ENCODE results near the gene CIB2.

The CIB2 gene

DNA sequence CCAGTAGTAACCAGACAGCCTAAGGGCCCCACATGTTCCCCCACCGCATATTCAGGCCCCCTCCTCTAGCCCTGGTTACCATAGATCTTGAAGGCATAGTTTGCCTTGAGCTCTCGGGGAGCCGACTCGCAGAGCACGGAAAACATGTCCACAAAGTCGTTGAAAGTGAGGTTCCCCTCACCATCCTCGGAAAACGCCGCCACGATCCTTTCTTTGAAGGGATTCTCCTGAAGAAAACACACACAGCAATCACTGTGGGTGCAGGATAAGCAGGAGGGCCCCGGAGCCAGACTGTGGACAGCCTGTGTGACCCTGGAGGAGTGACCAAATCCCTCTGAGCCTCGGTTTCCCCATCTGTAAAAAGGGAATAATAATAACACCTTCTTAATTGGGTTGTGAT, 22.1 kb downstream of the CIB2 start:
- no peak for DNase-seq

DNA sequence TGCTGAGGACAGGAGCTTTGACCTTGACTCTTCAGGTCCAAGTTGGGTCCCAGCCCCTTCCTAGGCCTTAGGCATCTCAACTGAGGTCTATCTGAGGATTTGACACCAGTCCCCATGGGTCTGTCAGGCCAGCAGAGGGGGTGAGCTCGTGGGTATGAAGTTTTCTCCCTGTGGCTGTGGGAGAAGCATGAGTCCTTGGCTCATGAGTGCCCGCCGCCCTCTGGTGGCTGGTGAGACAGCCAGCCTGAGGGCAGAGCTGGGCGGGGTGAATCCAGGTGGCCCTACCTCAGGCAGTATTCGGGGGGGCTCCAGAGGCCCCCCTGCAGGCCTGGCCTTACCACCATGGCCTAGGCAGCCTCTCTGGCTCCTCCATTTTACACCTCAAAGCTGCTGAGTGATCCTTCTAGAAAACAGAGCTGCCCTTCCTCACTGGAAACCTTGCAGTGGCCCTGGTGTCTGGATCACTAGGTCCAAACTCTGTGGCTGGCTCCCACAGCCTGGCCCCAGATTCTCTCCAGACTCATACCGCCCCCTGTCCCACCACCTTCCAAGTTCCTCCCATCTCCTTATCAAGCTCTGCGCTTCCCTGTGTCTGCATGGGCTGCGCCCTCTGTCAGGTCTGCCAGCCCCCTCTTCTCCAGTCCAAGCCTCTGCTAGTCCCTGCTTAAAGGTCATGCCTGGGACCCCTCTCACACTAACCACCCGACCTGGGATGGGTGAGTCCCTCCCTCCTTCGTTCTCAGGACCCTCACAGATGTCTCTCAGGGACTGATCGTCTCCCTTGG, 22.8 kb downstream of the CIB2 start:
- DNase-seq = peak in 55 of 58 donors; percentile 9 to 81 (median 54)

DNA sequence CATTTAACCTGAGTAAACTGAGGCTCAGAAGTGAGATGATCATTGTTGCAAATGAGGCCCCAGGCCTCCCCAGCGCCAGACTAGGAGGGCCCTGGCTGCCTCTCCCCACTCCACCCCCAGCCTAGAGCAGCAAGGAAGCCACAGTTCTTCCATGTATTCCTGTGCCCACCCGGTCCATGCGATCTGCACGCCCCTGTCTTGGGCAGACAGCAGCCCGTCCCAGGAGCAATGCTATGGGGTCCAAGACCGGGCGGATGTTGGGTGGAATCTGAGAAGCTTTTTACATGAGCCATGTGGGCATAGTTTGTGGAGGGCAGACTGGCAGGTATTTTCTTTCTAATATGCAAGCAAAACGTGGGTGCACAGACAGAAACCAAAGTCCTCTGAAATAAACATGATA, 23.8 kb downstream of the CIB2 start:
- DNase-seq = no peak

DNA sequence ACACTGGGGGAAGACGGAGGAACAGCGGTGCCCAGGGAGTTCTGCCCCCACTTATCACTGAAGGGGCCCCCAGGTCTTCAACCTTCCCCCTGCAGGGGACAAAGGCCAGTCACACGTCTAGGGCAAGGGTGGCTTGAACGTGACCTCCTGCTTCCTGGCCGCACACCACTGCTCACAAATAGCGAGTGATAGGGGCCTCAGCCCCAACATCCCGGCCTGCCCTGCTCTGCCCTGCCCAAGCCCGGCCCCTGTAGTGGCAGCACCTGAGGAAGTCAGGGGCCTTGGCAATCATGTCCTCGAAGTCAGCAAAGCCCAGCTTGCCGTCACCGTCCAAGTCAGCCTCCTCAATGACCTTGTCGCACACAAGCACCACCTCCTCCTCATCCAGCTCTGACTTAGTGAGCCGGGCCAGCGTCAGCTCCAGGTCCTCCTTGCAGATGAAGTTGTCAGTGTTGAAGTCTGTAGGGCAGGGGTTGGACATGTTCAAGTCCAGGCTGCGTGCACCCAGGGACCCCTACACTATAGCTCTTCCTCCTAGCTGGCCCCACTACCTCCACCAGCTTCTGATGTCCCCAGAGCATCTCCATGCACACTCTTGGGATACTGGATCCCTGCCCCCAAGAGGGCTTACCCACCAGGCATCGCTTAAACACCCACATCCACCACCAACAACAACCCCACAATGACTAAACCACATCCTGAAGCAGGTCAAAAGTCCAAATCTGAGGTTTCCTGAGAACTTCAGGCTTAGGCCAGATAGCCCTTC, 25.6 kb downstream of the CIB2 start:
- no peak for DNase-seq

DNA sequence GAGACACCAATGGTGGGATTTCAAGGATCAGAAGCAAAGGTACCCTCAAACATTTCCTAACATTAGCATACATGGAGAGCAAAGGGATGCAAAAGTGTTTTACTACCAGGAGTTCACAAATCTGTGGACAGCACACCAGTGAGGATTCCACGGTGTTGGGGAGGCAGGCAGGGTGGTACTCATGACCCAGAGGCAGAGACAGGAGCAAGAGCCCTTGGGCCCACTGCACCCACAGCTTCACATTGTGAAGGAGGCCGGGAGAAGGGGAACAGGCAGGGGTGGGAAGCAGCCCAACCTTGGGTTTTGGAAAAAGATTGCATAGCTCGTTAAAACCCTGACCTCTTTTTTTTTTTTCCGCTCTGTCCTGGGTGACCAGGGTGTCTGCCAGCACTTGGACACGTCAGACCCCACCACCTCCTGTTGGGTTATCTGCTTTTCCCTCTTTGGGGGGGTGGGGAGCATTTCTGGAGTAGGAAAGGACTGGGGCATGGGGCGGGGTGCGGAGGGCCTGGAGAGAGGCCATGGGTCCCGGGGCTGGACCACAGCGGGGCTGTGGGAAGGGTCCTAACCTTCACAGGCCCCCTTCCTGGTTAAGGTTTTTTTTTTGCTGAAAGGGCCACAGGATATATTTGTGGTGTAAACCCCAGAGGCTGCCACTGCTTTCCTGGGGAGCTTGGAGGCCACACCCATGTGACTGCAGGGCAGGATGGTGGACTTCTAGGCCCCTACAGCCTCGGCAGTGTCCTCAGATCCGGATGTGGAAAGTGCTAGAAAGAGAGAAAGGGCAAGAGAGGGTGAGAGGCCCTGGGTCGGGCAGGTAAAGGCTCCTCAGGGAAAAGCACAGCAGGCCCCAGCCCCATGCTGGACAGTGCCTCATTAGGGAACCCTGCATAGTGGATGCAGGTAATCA, 26.4 kb downstream of the CIB2 start:
- no peak for DNase-seq

DNA sequence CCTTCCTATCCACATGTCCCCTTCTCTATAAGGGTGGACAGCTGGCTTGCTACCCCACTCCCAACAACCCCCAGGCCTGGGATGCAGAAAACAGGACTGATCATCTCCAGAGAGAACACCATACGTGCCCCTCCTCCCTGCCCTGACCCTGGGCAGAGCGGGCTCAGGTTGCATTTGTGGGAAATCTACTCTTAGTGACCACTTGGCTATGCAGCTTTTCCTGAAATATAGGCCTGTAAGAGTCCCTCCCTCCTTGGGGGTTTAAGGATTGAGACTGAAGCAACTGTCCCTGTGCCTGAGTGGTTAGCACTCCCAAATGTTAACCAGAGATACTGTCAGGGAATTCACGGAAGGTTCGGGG, 27.1 kb downstream of the CIB2 start:
- no peak for DNase-seq

DNA sequence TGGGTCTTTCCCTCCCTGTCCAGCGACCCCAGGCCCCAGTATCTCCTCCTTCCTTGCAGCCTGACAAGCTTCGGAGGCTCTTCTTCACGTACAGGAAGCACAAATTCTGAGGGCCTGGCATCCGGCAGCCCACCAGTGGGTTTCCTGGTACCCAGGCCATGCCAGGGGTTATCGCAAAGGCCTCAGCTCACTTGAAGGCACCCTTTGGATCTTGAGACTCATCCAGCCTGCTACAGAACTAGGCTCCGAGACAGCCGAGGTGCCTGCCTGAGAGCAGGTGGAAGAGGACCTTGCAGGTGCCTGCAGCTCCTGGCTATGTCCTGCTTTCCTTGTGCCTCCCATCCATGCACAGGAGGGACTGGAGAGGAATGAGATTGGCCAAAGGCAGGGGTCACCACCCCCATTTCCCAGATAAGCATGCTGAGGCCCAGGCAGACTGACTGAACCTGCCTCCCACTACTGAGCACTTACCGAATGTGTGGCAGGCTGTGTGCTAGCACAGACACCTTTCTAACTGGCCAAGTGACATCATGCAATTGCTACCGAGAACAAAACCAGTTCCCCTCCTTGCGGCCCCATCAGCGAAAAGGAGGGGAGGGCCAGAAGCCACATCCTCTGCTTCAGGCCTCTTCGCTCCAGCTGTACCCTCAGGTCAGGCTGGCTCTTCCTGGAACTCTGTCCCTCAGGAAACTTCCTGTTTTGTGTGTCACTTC, 27.7 kb downstream of the CIB2 start:
- DNase-seq = peak in 1 of 58 donors; percentile 12

DNA sequence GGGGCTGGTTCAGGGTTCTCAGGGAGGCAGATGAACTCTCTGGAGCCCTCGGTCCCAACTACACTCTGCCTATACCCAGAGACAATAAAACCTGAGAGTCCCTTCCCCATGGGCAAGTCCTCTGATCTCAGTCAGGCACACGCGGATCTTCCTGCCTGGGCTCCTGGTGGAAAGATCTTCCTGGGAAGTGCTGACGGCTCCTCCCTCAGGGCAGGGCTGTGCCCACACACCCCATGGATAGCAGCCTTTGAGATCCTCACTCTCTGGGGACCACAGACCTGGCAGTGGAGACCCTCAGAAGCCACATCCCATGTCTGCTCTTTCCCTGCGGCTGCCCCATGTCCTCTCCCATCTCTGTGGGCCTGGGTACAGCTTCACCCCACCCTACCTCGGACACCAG, 28.5 kb downstream of the CIB2 start:
- no peak for DNase-seq

DNA sequence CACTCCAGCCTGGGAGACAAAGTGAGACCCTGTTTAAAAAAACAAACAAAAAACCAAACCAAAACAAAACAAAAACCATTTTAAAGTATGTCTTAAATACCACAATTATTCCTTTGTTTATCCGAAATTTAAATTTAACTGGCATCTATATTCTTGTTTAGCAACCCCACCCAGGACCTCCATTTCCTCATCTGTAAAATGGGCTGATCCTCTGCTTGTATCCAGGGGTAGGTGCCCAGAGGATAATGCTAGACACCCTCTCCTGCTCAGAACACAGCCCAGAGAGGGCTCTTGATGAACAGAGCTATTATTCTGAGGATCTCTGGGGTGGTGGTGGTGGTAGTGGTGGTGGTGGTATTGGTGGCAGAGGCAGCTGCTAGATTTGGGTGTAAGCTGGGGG, 29.0 kb downstream of the CIB2 start:
- no peak for DNase-seq

DNA sequence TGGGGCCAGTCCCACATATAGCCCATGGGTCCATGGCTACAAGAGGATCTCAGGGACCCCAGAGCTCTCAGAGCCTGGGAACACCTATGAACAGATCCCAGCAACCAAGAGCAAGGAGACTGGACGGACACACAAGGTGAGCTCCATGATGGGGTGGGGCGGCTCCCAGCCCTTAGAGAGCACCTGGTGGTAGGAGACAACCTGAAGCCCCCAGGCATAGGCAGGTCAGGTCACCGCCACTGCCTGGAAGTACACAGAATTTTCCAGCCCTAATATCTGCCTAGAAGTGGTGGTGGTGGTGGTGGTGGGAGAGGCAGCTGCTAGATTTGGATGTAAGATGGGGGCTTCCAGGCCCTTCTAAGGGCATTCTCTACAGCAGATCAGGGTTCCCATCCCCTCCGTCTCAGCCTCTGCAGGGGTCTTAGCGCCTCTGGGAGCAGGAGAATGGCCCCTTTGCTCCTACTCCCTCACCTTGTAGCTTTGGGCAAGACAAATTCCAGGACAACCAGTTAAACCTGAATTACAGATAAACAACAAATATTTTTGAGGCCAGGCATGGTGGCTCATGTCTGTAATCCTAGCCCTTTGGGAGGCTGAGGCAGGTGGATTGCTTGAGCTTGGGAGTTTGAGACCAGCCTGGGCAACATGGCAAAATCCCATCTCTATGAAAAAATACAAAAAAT, 29.7 kb downstream of the CIB2 start:
- no peak for DNase-seq

DNA sequence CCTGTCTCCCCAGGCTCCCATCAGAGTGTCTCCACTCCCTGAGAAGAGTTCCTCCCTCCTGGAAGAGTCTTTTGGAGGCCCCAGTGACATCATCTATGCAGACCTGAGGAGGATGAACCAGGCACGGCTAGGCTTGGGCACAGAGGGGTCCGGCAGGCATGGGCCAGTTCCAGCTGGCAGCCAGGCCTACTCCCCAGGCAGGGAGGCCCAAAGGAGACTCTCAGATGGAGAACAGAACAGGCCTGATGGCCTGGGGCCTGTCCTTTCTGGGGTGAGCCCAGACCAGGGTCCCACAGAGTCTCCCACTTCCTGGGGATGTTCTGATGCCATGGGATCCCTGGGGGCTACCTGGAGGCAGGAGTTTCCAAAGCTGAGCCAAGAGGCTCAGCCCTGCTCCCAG, 30.4 kb downstream of the CIB2 start:
- DNase-seq = no peak

DNA sequence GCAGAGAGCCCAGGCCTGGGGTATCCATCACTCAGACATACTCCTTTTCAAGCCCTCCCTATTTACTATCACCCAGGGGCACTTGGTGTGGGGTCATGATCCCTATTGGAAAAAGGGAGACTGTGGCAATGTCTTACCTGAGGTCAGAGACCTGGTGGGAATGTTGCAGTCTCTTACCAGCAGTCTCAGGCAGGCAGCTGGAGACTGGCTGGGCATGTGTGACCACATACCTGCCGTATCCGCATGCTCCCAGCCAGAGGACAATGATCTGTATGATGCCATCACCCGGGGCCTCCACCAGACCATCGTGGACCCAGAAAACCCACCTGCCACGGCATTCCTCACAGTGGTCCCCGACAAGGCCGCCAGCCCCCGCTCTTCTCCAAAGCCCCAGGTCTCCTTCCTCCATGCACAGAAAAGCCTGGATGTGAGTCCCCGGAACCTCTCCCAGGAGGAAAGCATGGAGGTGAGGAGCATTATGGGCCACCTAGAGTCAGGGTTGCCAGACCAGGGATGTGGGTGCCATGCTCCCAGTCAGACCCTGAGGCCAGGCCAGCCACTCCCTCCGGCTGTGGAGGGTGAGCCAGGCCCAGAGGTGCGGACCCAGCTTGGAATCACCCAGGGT, 33.0 kb downstream of the CIB2 start:
- DNase-seq = no peak

DNA sequence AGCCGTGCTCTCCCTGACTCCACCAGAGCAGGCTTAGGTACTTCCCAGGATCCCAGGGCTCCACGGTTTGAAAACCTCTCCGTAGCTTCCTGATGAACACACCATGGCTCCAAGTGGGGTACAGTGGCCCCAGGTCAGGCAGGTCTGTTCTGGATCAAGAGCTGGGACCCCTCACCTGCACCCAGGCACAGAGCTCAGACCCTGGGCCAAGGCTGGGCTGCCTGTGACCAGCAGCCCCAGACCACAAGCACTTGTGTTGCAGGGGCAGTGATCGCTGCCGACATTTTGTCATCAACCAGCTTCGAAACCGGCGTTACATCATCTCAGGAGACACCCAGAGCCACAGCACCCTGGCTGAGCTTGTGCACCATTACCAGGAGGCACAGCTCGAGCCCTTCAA, 33.6 kb downstream of the CIB2 start:
- no peak for DNase-seq

DNA sequence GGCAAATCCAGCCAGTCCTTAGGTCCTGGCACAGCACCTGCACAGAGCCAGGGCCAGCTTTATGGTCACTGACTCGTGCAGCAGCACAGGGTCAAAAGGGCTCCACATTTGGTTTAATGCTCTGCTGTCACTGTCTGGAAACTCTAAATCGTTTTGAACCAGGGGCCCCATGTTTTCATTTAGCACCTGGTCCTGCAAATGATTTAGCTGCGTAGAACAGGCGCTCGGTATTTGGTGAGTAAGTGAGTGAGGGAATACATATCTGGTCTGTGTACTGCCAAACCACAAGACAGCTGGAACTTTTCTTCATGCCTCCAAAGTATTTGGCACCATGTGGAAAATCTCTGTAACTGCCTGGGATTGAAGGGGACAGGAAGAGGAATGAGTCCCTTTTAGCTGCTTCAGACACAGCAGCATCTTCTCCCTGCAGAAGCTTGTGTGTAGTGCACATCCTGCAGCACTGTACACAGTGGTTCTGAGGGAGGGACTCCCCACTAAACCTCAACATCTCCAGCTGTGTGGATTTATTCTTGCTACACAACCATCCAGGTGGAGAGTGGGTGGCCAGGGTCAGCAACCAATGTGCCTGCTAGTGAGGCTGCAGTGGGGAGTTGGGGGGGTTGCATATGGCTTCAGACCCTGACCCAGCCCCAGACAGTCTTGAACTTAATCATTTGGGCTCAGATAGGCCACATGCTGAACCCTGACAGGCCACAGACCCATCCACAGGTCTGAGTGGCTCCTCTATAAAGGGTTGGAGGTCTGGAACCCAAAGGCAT, 37.8 kb downstream of the CIB2 start:
- DNase-seq = no peak

DNA sequence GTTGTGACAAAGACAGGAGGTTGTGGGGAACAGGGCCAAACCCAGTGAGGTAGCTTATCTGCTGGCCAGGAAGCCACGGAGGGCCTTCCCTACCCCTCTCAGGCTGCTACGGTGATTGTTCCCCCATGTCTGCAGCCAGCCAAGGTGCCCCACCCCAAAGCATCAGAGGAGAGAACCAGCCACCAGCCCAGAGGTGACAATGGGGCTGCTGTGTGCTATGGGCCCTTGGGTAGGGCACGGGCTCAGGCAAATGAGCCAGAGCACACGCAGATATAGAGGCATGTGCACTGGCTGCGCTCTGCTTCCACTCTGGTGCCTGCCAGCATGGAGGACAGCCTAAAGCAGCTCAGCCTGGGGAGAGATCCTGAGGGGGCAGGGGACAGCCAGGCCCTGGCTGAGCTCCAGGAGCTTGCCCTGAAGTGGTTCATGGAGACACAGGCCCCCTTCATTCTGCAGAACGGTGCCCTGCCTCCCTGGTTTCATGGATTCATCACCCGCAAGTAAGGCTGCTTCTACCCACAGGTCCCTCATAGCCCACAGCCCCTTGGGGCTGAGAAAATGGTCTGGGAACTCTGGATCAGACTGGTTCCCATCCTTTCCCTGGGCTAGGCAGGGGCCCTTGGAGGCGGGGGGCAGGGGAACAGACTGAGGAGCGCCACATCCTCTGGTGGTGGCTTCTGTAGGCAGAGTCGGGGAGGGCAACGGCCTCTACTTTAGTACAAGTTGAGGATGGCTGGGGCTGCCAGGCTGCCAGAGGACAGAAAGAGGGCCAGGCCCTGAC, 38.8 kb downstream of the CIB2 start, which contains the start of gene SH2D7:
Gene SH2D7, plus strand, starts transcription at position 301 of the 781 bp plus-strand sequence. Its CDS starts 24 bp downstream, at position 325.
- DNase-seq = no peak

DNA sequence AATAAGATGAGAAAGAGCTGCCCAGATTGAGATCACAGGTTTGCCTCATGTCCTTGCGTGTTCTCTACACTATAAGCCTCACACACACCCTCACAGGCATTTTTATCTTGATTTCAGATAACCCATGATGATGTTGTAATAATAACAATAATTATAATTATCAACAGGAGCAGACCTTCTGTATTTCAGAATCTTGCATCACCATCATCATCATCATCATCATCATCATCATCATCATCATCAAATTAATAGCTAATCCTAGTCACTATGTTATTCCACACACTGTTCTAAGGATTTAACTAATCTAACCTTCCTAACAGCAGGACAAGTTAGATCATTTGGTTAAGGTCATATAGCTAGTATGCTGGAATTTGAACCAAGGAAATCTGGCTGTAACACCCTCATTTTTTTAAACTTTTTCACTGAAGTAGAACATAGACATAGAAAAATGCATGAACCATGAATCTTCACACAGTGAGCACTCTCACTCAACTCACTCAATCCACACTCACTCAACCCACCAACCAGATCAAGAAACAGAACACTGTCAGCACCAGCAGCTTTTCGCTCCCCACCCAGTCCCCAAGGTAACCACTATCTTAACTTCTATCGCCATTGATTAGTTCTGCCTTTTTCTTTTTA, 40.7 kb downstream of the CIB2 start:
- no peak for DNase-seq

DNA sequence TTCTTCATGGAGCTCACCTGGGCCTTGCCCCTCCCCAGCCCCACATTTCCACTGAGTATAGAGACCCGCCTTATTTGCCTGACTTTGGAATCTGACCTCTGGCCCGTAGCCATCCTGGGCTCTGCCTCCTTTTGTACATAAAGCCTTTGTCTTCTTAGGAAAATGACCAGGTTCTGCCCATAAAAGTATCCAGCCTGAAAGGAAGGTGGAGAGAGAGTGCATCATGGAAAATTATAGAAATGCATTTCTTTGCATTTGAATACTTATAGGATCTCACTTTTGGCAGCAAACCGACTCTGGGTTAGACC, 42.5 kb downstream of the CIB2 start:
- no peak for DNase-seq

Data from anterior cingulate cortex (tissue), 58 donors.